GM18858 (cell line): ENCODE measurements around the gene NSL1.
A peak's percentile ranks its signal among the peaks of the same experiment; 100 is the strongest.

Source experiments
- ATAC-seq: cut with Tn5 transposase; IDR thresholded peaks from one replicate; pipeline ENCODE4 v1.9.1; 2021; ENCODE audit not compliant: unreplicated experiment

NSL1 gene

DNA sequence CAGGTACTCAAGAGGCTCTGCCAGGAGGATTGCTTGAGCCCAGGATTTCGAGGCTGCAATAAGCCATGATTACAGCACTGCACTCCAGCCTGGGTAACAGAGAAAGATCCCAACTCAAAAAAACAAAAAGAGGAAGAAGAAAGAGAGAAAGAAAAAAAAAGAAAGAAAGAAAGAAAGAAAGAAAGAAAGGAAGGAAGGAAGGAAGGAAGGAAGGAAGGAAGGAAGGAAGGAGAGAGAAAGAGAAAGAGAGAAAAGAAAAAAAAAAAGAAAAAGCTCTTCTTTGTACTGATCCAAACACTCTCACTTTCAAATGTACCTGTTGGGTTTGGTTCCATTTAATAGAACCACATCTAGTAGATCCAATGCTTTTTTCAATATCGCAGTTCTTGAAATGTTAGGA is 103.8 kb downstream of the NSL1 start:
- no peak for ATAC-seq

GRCh38 chr1:212686591-212686990 is 105.0 kb downstream of the NSL1 start:
- ATAC-seq: no peak

DNA sequence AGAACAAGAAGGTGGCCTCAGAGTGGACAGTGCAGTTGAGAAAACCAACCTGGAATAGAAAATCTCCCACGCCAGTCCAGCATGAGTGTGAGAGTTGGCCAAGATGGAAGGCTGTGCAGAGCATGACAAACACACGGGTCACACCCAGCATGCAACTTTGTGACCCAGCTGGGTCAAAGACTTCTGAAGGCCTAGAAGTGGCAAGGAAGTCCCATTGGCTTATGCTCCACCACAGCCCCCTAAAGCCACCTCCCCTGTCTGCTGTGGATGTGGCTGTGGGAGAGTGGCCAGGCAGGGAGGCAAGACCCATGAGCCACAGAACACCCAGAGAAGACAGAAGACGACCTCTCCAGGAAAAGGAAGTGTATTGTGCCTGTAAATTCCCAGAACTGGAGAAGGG is 105.5 kb downstream of the NSL1 start:
- ATAC-seq: no peak

- no peak for ATAC-seq
Observed at GRCh38 chr1:212685429-212685828, 106.1 kb downstream of the NSL1 start.

DNA sequence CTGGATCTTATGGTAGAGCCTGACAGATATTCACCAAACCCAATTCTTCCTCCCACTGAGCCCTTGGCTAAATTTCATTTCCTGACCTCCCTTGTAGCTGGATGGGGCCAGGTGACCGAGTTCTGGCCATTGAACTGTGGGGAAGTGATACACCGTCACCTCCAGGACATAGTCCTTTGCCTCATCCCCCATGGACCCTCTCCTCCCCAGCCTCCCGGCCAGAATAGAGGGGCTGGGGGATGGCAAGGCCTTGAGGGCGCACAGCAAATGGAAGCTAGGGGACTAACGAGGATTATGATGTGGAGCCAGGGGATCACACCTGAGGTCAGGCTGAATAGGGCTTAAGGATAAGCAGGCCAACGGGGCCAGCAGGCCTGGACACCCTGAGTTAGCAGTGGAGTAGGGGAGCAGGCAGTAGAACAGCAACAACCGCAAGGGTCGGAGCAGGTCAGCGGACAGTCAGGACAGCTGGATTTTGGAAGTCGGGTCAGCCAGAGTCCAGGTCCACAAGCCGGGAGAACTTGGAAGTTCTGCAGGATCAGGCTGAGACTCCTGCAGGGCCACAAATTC is 107.0 kb downstream of the NSL1 start:
- ATAC-seq: no peak

DNA sequence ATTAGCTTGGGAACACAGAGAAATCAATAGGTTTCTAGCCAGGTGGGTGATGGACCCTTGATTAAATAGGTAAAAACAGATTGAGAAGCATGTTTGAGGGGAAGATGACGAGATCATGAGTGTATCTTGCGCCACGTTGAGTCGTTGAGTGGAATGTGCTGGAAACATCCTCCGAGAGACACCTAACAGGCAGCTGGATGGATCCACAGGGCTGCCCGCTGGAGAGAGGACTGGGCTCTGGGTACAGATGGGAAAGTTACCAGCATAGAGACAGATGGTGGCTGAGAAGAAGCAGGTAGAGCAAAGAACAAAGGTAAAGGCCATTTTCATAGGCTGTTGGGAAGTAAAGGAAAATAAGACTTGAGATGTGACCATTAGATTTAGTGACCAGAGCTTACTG is 107.5 kb downstream of the NSL1 start:
- ATAC-seq: no peak

GRCh38 chr1:212683357-212683722 is 108.2 kb downstream of the NSL1 start:
- peak; percentile 41 for ATAC-seq

GRCh38 chr1:212680680-212681389 is 110.7 kb downstream of the NSL1 start:
- no peak for ATAC-seq

- peak; percentile 52 for ATAC-seq
Observed at GRCh38 chr1:212678456-212679410, 112.8 kb downstream of the NSL1 start.

DNA sequence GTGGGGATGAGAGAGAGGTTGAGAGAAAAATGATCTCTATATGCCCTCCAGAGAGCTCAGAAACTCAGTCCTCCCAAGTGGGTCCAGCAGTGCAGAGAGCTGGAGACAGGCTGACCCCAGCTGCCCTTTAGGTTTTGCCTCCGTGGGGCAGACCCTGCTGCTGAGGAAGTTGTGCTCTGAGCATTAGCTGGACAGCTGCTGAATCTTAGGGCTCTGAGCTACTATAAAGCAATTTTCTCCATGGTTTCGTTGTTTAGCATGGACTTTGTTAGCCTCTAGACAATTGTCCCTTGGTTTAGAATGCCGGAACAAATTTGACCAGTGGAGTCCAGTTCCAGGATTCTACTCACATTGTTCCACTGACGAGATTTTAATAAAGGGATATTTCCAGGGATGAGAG is 114.0 kb downstream of the NSL1 start:
- no peak for ATAC-seq

DNA sequence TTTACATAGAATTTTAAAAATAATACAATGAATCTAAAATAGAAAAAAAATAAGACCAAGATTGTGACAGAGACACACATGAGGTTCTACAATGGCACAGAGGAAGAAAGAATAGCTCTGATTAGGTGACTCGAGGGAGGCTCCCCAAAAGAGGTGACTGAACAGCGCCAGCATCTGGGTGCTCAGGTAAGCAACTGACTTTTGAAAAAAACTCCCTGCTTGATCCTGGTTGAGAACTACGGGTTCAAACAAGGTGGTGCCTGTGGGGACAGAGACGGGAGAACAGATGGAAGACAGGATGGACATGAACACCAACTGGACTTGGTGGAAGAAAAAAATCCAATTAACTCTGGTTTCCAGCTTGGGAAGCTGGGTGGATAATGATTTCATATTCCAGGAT is 114.4 kb downstream of the NSL1 start:
- no peak for ATAC-seq
